Ishikawa (cell line): ENCODE measurements around the gene ANO6.

Experiments used
- CEBPB ChIP-seq: IDR thresholded peaks from 2 replicates; pipeline ENCODE4 v1.6.1; 2012
- CREB1 ChIP-seq: IDR thresholded peaks from 2 replicates; pipeline ENCODE4 v1.6.1; 2012; ENCODE audit warnings: low read depth
- EGR1 ChIP-seq: IDR thresholded peaks from 2 replicates; pipeline ENCODE4 v1.6.1; 2012
- EP300 ChIP-seq: IDR thresholded peaks from 2 replicates; pipeline ENCODE4 v1.6.1; 2012; ENCODE audit warnings: borderline replicate concordance
- FOXM1 ChIP-seq: IDR thresholded peaks from 2 replicates; pipeline ENCODE4 v1.6.1; 2012; ENCODE audit warnings: low read depth, borderline replicate concordance
- MAX ChIP-seq: IDR thresholded peaks from 2 replicates; pipeline ENCODE4 v1.6.1; 2012
- NFIC ChIP-seq: IDR thresholded peaks from 2 replicates; pipeline ENCODE4 v1.6.1; 2012
- RAD21 ChIP-seq: IDR thresholded peaks from 2 replicates; pipeline ENCODE4 v1.6.1; 2012; ENCODE audit warnings: low read depth
- REST ChIP-seq: IDR thresholded peaks from 2 replicates; pipeline ENCODE4 v1.6.1; 2012; ENCODE audit warnings: low read depth, mild to moderate bottlenecking
- TAF1 ChIP-seq: IDR thresholded peaks from 2 replicates; pipeline ENCODE4 v1.6.1; 2012; ENCODE audit warnings: low read depth, mild to moderate bottlenecking
- TCF12 ChIP-seq: IDR thresholded peaks from 2 replicates; pipeline ENCODE4 v1.6.1; 2012; ENCODE audit warnings: low read depth
- TEAD4 ChIP-seq: IDR thresholded peaks from 2 replicates; pipeline ENCODE4 v1.6.1; 2012
- USF1 ChIP-seq: IDR thresholded peaks from 2 replicates; pipeline ENCODE4 v1.6.1; 2012
- YY1 ChIP-seq: IDR thresholded peaks from 2 replicates; pipeline ENCODE4 v1.6.1; 2012; ENCODE audit warnings: low read depth
- ZBTB7A ChIP-seq: IDR thresholded peaks from 2 replicates; pipeline ENCODE4 v1.6.1; 2012; ENCODE audit warnings: low read depth

Gene ANO6

GRCh38 chr12:45363903-45364302 is 148.0 kb downstream of the ANO6 start:
- TF ChIP-seq CREB1: no peak
- TF ChIP-seq YY1: no peak

GRCh38 chr12:45368841-45369489 is 153.1 kb downstream of the ANO6 start:
- TF ChIP-seq TAF1: no peak
- TF ChIP-seq RAD21: no peak
- TF ChIP-seq MAX: no peak
- no peak for TF ChIP-seq NFIC
- no peak for TF ChIP-seq EP300
- TF ChIP-seq CREB1: no peak
- no peak for TF ChIP-seq TEAD4
- TF ChIP-seq YY1: no peak
- no peak for TF ChIP-seq FOXM1
- no peak for TF ChIP-seq ZBTB7A
- no peak for TF ChIP-seq EGR1
- no peak for TF ChIP-seq USF1
- no peak for TF ChIP-seq TCF12
- no peak for TF ChIP-seq CEBPB
- no peak for TF ChIP-seq REST

GRCh38 chr12:45377815-45378214 is 161.9 kb downstream of the ANO6 start:
- no peak for TF ChIP-seq EP300
- no peak for TF ChIP-seq REST
- TF ChIP-seq TAF1: no peak
- TF ChIP-seq TCF12: no peak
- no peak for TF ChIP-seq EGR1
- no peak for TF ChIP-seq TEAD4
- no peak for TF ChIP-seq CREB1
- no peak for TF ChIP-seq MAX
- no peak for TF ChIP-seq ZBTB7A

GRCh38 chr12:45379261-45379660 is 163.4 kb downstream of the ANO6 start:
- TF ChIP-seq TCF12 (no peak), CREB1 (no peak), MAX (peak; percentile 28; the same call in 1 of the 2 replicates), FOXM1 (no peak), EGR1 (0 out of 2 replicates have a peak, but pooled peaks have one; percentile 6), NFIC (peak; percentile 92), EP300 (peak; percentile 39; the same call in 1 of the 2 replicates), TEAD4 (peak; percentile 37; the same call in 1 of the 2 replicates)

- no peak for TF ChIP-seq CEBPB
- no peak for TF ChIP-seq TCF12
- no peak for TF ChIP-seq ZBTB7A
- TF ChIP-seq NFIC: no peak
- TF ChIP-seq TEAD4: no peak
- TF ChIP-seq FOXM1: no peak
- TF ChIP-seq REST: no peak
- no peak for TF ChIP-seq TAF1
- no peak for TF ChIP-seq EGR1
- TF ChIP-seq USF1: no peak
- TF ChIP-seq YY1: no peak
- no peak for TF ChIP-seq EP300
- no peak for TF ChIP-seq RAD21
- no peak for TF ChIP-seq MAX
- TF ChIP-seq CREB1: no peak
These were observed 165.5 kb downstream of the ANO6 start for GRCh38 chr12:45381351-45381750.
